ENCODE data around the gene VAV3. TPM values are rescaled to one million over a fixed set of nuclear protein-coding genes. Genes with fewer than 3 reads are reported as not detected.

The VAV3 gene
- total and polyA plus RNA-seq, 10 of the 15 experiments (the other 5 are each of a cell fraction or from before 2014, with no cell fraction given), result 0.84 to 5.5 (median 3.4) TPM

DNA sequence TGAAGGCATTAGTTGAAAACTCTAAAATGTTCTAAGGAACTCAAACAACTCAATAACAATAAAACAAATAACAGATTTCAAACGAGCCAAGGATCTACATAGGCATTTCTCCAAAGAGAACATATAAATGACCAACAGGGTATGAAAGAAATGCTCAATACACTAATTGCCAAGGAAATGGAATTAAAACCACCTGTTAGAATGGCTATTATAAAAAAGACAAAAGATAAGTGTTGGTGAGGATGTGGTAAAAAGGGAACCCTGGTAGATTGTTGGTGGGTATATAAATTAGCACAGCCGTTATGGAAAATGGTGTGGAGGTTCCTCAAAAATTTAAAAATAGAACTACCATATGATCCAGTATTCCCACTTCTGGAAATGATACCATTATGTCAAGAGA is 9.1 kb upstream of the VAV3 start:
- ChIA-PET POLR2A (no interaction called here), CTCF (no interaction called here), RAD21 (ENCODE audit: unreplicated experiment) (no interaction called here), SMC1A (ENCODE audit: uncharacterized antibody, unreplicated experiment) (no interaction called here)
- in situ Hi-C loops (cut with MboI), result no loop called here
- WGBS (ENCODE audit: insufficient coverage, insufficient replicate concordance, low lambda C conversion rate, missing lambda C conversion rate), result 0% methylated on average over 2 of the region's 2 CpGs
- H2AFZ ChIP-seq (ENCODE audit: control insufficient read depth, low read depth, low read length), result no peak overlapping the region
- intact Hi-C loops (cut with micrococcal nuclease; ENCODE audit: unreplicated experiment), result no loop called here
- no peaks in the 10 kb centered on the region; a peak in 1 of 4 replicates for H3K27me3 ChIP-seq (replicated peaks in 1 of 2; ENCODE audit: control insufficient read depth in 2 of 2, insufficient read depth in 2 of 2, low read length in 1 of 2)
- no peaks in the 10 kb centered on the region for H3K79me2 ChIP-seq (ENCODE audit: control insufficient read depth, insufficient read depth, low read length)
- H3K4me1 ChIP-seq (ENCODE audit: control insufficient read depth, insufficient read depth, low read length), result no peaks in the 10 kb centered on the region
- no peak overlapping the region for H3K4me3 ChIP-seq
- DNase-seq (ENCODE audit: low read depth, low spot score) (no peak), ATAC-seq (no peak), FAIRE-seq (no peak)
- BruUV-seq (replicated peaks), result no TSS peak
- no peaks in the 10 kb centered on the region for H3K36me3 ChIP-seq (ENCODE audit: control insufficient read depth in 2 of 2, insufficient read depth in 2 of 2, low read length in 1 of 2)
- no peaks in the 10 kb centered on the region; the same call in 2 of the 3 replicates for H3K9me3 ChIP-seq (replicated peaks; ENCODE audit: control insufficient read depth, insufficient read depth, low read length)
- no peak overlapping the region for H3K9ac ChIP-seq (ENCODE audit: control insufficient read depth, insufficient read depth, low read length)
- H4K20me1 ChIP-seq (ENCODE audit: control insufficient read depth, insufficient read depth), result no peaks in the 10 kb centered on the region
- H3K27ac ChIP-seq (ENCODE audit: control insufficient read depth, insufficient read depth), result no peak overlapping the region
- TF ChIP-seq, protein P1, sequence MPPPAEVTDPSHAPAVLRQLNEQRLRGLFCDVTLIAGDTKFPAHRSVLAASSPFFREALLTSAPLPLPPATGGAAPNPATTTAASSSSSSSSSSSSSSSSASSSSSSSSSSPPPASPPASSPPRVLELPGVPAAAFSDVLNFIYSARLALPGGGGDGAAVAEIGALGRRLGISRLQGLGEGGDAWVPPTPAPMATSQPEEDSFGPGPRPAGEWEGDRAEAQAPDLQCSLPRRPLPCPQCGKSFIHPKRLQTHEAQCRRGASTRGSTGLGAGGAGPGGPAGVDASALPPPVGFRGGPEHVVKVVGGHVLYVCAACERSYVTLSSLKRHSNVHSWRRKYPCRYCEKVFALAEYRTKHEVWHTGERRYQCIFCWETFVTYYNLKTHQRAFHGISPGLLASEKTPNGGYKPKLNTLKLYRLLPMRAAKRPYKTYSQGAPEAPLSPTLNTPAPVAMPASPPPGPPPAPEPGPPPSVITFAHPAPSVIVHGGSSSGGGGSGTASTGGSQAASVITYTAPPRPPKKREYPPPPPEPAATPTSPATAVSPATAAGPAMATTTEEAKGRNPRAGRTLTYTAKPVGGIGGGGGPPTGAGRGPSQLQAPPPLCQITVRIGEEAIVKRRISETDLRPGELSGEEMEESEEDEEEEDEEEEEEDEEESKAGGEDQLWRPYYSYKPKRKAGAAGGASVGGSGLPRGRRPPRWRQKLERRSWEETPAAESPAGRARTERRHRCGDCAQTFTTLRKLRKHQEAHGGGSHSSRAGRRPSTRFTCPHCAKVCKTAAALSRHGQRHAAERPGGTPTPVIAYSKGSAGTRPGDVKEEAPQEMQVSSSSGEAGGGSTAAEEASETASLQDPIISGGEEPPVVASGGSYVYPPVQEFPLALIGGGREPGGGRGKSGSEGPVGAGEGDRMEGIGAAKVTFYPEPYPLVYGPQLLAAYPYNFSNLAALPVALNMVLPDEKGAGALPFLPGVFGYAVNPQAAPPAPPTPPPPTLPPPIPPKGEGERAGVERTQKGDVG (CRISPR knock-in tag; IDR thresholded peaks at IDR 0.05), result no peak
- TF ChIP-seq SMC3 (IDR thresholded peaks at IDR 0.05; ENCODE audit: borderline replicate concordance, low read length), result no peak
- TF ChIP-seq, protein P2, sequence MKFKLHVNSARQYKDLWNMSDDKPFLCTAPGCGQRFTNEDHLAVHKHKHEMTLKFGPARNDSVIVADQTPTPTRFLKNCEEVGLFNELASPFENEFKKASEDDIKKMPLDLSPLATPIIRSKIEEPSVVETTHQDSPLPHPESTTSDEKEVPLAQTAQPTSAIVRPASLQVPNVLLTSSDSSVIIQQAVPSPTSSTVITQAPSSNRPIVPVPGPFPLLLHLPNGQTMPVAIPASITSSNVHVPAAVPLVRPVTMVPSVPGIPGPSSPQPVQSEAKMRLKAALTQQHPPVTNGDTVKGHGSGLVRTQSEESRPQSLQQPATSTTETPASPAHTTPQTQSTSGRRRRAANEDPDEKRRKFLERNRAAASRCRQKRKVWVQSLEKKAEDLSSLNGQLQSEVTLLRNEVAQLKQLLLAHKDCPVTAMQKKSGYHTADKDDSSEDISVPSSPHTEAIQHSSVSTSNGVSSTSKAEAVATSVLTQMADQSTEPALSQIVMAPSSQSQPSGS (IDR thresholded peaks at IDR 0.05; ENCODE audit: low read length), result no peak
- no peak for TF ChIP-seq ASH2L (IDR thresholded peaks at IDR 0.05; ENCODE audit: borderline replicate concordance, low read depth)
- TF ChIP-seq RUNX3 (IDR thresholded peaks at IDR 0.05; ENCODE audit: low read length), result no peak
- TF ChIP-seq, protein P3, sequence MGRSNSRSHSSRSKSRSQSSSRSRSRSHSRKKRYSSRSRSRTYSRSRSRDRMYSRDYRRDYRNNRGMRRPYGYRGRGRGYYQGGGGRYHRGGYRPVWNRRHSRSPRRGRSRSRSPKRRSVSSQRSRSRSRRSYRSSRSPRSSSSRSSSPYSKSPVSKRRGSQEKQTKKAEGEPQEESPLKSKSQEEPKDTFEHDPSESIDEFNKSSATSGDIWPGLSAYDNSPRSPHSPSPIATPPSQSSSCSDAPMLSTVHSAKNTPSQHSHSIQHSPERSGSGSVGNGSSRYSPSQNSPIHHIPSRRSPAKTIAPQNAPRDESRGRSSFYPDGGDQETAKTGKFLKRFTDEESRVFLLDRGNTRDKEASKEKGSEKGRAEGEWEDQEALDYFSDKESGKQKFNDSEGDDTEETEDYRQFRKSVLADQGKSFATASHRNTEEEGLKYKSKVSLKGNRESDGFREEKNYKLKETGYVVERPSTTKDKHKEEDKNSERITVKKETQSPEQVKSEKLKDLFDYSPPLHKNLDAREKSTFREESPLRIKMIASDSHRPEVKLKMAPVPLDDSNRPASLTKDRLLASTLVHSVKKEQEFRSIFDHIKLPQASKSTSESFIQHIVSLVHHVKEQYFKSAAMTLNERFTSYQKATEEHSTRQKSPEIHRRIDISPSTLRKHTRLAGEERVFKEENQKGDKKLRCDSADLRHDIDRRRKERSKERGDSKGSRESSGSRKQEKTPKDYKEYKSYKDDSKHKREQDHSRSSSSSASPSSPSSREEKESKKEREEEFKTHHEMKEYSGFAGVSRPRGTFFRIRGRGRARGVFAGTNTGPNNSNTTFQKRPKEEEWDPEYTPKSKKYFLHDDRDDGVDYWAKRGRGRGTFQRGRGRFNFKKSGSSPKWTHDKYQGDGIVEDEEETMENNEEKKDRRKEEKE (IDR thresholded peaks at IDR 0.05), result no peak
- no peak for TF ChIP-seq CEBPB (IDR thresholded peaks at IDR 0.05; ENCODE audit: borderline replicate concordance in 1 of 2, low read depth in 2 of 2, low read length in 2 of 2)
- TF ChIP-seq GABPA (IDR thresholded peaks at IDR 0.05; ENCODE audit: low read depth), result no peak
- no peak overlapping the region for H3K4me2 ChIP-seq (ENCODE audit: control insufficient read depth, insufficient read depth)

Data from GM12878 (cell line).